ENCODE measurements around the gene PALD1. TPM values are rescaled to one million over a fixed set of nuclear protein-coding genes. Genes with fewer than 3 reads are reported as not detected.

PALD1 gene
- total RNA-seq, 4 donors from 2014 or later, result 10.7 to 28.2 (median 14.0) TPM

DNA sequence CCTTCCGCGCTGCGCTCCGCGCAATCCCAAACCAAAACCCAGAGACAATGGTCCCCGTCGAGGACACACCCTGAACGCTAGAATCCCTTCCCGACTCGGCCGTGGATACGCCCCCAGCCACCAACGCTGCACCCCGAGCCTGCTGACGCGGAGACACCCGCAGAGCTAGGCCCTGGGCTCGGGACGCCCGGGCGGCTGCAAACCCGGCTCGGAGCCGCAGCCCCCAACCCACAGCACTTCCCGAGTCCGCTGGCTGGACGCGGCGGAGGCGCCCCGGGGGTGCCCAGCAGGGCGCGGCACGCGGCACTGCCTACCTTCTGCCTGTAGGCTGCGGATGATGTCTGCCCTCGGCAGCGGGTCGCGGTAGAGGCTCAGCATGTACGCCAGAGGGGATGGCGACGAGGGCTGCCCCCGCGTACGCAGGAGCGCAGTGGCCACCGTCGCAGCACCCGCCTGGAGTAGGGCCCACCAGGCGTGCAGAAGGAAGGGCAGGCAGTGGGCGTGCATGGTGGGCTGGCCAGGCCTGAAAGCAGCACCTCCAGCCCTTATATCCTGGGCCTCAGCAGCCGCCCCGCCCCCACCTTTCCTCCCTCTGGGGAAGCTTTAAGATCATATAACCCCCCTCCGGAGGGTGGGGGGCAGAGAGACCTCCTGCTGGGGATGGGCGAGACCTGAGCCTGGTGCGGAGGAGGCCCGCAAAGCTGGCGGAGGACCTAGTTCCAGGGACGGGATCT, 37.2 kb upstream of the PALD1 start, which contains the start of gene NODAL:
TSS of gene NODAL (minus strand) at position 521 of the 734 bp plus-strand sequence. CDS start at position 507, 14 bp downstream.
- Histone ChIP-seq H3K4me1 (peaks cover 5 to 15% of the 10 kb centered on the region in 2 donors), H3K36me3 (no peaks in the 10 kb centered on the region), H3K27ac (no peak within 1 kb of the TSS), H3K9me3 (no peaks in the 10 kb centered on the region), H3K4me3 (replicated peaks in 1 of 3) (peak within 1 kb of the TSS in 1 of 3 donors; percentile 0), H3K27me3 (peaks cover 21% of the 10 kb centered on the region)
- intact Hi-C loops (cut with DNase I), result no loop called here
- 14% methylated on average over 24 of the region's 60 CpGs; no CpG with 5 or more reads in 1 of the 2 donors for WGBS, 2 donors
- TF ChIP-seq, protein P1, sequence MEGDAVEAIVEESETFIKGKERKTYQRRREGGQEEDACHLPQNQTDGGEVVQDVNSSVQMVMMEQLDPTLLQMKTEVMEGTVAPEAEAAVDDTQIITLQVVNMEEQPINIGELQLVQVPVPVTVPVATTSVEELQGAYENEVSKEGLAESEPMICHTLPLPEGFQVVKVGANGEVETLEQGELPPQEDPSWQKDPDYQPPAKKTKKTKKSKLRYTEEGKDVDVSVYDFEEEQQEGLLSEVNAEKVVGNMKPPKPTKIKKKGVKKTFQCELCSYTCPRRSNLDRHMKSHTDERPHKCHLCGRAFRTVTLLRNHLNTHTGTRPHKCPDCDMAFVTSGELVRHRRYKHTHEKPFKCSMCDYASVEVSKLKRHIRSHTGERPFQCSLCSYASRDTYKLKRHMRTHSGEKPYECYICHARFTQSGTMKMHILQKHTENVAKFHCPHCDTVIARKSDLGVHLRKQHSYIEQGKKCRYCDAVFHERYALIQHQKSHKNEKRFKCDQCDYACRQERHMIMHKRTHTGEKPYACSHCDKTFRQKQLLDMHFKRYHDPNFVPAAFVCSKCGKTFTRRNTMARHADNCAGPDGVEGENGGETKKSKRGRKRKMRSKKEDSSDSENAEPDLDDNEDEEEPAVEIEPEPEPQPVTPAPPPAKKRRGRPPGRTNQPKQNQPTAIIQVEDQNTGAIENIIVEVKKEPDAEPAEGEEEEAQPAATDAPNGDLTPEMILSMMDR (IDR thresholded peaks at IDR 0.05), result no peak
- TF ChIP-seq POLR2A (IDR thresholded peaks at IDR 0.05), result no peak
- DNase-seq, result no peak

DNA sequence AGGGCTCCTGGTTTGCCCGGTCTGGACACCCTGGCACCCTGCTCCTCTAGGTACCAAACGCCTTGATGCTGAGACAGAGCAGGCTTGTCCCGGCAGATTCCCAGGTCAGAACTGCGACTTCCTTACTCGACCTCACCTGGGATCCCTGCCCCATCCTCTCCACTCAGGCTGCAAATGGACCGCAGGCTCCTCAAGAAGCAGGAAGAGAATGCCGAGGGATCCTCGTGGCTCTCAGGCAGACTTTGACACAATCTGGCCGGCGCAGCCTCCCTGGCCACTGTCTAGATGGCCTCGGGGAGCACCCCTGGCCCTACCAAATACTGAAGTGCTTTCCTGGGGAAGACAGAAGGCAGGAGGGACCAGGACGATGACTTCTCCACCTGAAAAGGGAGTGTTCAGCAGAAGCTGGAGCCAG, 36.7 kb upstream of the PALD1 start:
- intact Hi-C loops (cut with DNase I), result no loop called here
- H3K36me3 ChIP-seq, result no peaks in the 10 kb centered on the region
- H3K4me1 ChIP-seq, result peaks cover 5 to 15% of the 10 kb centered on the region in 2 donors
- H3K27me3 ChIP-seq, result peaks cover 21% of the 10 kb centered on the region
- no peak for TF ChIP-seq POLR2A (IDR thresholded peaks at IDR 0.05)
- TF ChIP-seq, protein P1 (IDR thresholded peaks at IDR 0.05), result no peak
- no peak overlapping the region for H3K27ac ChIP-seq
- 30 to 40% methylated on average over 2 to 10 of the region's 12 CpGs for WGBS, 2 donors
- no peaks in the 10 kb centered on the region for H3K9me3 ChIP-seq
- DNase-seq, result no peak
- H3K4me3 ChIP-seq (replicated peaks in 1 of 3), result no peak overlapping the region

DNA sequence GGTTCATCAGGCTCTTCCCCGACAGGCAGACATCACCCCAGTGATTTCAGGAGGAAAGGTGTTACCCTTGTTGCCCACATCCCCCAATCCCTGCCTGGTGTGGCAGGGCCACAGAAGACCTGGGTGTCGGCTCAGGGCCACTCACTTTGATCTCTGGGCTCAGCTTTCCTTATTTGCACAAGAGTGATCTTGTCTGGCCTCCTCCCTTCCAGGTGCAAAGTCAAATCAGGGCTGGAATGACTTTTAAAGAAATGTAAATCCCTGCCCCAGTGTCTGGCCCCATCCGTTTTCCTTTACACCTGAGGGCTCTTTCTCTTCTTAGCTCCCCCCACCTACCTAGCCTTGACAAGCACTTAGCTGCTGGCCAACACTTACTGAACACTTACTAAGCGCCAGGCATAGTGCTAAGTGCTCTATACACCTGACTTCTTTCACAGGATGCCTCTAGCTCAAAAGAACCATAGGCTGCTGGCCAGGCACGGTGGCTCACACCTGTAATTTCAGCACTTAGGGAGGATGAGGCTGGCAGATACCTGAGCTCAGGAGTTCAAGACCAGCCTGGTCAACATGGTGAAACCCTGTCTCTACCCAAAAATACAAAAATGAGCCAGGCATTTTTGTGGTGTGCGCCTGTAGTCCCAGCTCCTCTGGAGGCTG, 36.1 kb upstream of the PALD1 start:
- intact Hi-C loops (cut with DNase I), result no loop called here
- Histone ChIP-seq H3K36me3 (no peaks in the 10 kb centered on the region), H3K9me3 (no peaks in the 10 kb centered on the region), H3K27me3 (peaks cover 21% of the 10 kb centered on the region), H3K27ac (no peak overlapping the region), H3K4me3 (replicated peaks in 1 of 3) (no peak overlapping the region), H3K4me1 (peaks cover 5 to 15% of the 10 kb centered on the region in 2 donors)
- 61 to 72% methylated on average over 6 of the region's 6 CpGs for WGBS, 2 donors
- DNase-seq, result no peak
- TF ChIP-seq, protein P1 (IDR thresholded peaks at IDR 0.05), result no peak

DNA sequence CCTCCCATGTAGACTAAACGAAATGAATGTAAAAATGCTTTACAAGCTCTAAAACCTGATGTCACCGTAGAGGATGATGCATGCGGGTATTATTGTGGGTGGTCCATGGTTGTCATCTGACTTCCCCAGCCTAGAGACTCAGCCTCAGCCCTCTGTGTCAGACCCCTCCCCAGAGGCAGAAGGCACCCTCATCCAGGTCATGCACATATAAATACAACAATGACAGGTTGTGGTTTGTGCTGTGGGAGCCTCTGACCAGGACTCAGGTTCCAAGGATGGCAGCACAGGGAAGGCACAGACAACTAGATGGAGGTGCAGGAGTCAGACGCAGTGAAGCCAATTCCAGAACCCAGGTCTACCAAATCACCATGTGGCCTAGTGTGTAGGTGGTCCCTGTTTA, 33.8 kb upstream of the PALD1 start:
- no peaks in the 10 kb centered on the region for H3K36me3 ChIP-seq
- H3K4me3 ChIP-seq (replicated peaks in 1 of 3), result no peak overlapping the region
- H3K27me3 ChIP-seq, result peaks cover 17% of the 10 kb centered on the region
- no peak for DNase-seq
- intact Hi-C loops (cut with DNase I), result no loop called here
- H3K27ac ChIP-seq, result no peak overlapping the region
- 96 to 100% methylated on average over 4 of the region's 4 CpGs for WGBS, 2 donors
- TF ChIP-seq, protein P1 (IDR thresholded peaks at IDR 0.05), result no peak
- H3K9me3 ChIP-seq, result no peaks in the 10 kb centered on the region
- H3K4me1 ChIP-seq, result peaks cover 5 to 15% of the 10 kb centered on the region in 2 donors

All from thyroid gland (tissue), 4 donors.